Prostate gland (tissue), 2 donors: ENCODE measurements around the gene PIMREG.

Source experiments
- POLR2A ChIP-seq: fragments of 450-650 bp; IDR thresholded peaks from one replicate; pipeline ENCODE4 v1.6.1; 2016; ENCODE audit warnings: antibody characterized with exemption, mild to moderate bottlenecking
- TF ChIP-seq, protein P1 (sequence below), 4 experiments: fragments of 200-600 bp in 2 of 4; fragments of 450-650 bp in 2 of 4; sonication (generic) in 2 of 4; IDR thresholded peaks; 1 replicate in 3 of 4; 2 replicates in 1 of 4; pipeline ENCODE4 v1.5.1; 2016 to 2019; ENCODE audit warnings: antibody characterized with exemption in 4 of 4, mild to moderate bottlenecking in 2 of 4, moderate library complexity in 2 of 4

DNA sequence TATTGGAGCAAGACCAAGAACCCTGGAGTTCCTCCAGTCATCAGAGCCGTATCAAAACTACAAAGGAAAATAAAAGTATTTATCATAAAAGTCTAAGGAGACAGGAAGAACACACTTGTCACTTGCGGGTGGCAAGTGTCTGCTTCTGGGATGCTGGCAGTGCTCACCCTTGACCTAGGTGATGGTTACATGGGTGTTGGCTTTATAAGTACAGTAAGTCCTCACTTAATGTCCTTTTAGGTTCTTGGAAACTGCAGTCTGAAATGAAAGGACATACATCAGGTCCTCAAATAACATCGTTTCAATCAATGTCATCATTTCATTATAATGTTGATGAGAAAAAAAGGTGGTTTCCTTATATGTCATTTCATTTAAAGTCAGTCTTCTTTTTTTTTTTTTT, 6.3 kb upstream of the PIMREG start:
- TF ChIP-seq POLR2A: no peak
- TF ChIP-seq, protein P1, sequence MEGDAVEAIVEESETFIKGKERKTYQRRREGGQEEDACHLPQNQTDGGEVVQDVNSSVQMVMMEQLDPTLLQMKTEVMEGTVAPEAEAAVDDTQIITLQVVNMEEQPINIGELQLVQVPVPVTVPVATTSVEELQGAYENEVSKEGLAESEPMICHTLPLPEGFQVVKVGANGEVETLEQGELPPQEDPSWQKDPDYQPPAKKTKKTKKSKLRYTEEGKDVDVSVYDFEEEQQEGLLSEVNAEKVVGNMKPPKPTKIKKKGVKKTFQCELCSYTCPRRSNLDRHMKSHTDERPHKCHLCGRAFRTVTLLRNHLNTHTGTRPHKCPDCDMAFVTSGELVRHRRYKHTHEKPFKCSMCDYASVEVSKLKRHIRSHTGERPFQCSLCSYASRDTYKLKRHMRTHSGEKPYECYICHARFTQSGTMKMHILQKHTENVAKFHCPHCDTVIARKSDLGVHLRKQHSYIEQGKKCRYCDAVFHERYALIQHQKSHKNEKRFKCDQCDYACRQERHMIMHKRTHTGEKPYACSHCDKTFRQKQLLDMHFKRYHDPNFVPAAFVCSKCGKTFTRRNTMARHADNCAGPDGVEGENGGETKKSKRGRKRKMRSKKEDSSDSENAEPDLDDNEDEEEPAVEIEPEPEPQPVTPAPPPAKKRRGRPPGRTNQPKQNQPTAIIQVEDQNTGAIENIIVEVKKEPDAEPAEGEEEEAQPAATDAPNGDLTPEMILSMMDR (IDR thresholded peaks at IDR 0.05): no peak
